GM12878 (cell line): Measurements from ENCODE around the gene TDRD12. TPM values are rescaled to one million over a fixed set of nuclear protein-coding genes. Genes with fewer than 3 reads are reported as not detected.

Experiments used
- ATAC-seq: fragments of 200-7000 bp; cut with Tn5 transposase; 3 replicates; pipeline ENCODE4 v1.9.1; 2020; ENCODE audit warnings: mild to moderate bottlenecking, moderate library complexity
- BruUV-seq: library from RNA; stranded (reverse); fragments of 400-500 nt; replicated peaks from 2 replicates; lab custom pipeline; 2021; lab: Mats Ljungman, UMichigan
- CTCF ChIA-PET: fragments of 300-600 bp; sonication (Branson Sonifier 250); formaldehyde crosslinking; extraction: SDS; loops from one replicate; lab custom pipeline; 2021; ENCODE audit warnings: inconsistent platforms; lab: Yijun Ruan, JAX
- POLR2A ChIA-PET: fragments of 350-600 bp; formaldehyde crosslinking; extraction: SDS; loops from one replicate; lab custom pipeline; 2021; ENCODE audit warnings: inconsistent platforms; lab: Charles Lee
- RAD21 ChIA-PET: fragments of 300-600 bp; sonication (Branson Sonifier 250); formaldehyde crosslinking; loops from one replicate; lab custom pipeline; 2023; ENCODE audit warnings: antibody characterized with exemption; ENCODE audit not compliant: unreplicated experiment; lab: Charles Lee
- SMC1A ChIA-PET: fragments of 300-600 bp; sonication (Branson Sonifier 250); formaldehyde crosslinking; loops from one replicate; lab custom pipeline; 2023; ENCODE audit not compliant: unreplicated experiment, uncharacterized antibody; lab: Charles Lee
- DNase-seq: peaks from one replicate; pipeline ENCODE4 v3.0.0-alpha.2; 2011; ENCODE audit warnings: low read depth, low spot score
- FAIRE-seq: peaks from 3 replicates; lab custom pipeline; 2011; peaks lifted over from hg19 to GRCh38; lab: Jason Lieb, UNC
- H2AFZ ChIP-seq: 2 replicates; pipeline ENCODE4 v1.6.0; 2011; ENCODE audit warnings: low read depth, low read length, control low read depth; ENCODE audit not compliant: control insufficient read depth
- H3K27ac ChIP-seq: 2 replicates; pipeline ENCODE4 v1.5.1; 2011; ENCODE audit warnings: control low read depth; ENCODE audit not compliant: control insufficient read depth, insufficient read depth
- H3K27me3 ChIP-seq, 2 experiments: replicated peaks in 1 of 2; 2 replicates each; pipeline versions ENCODE4 v1.6.0 to v1.6.1; 2011; ENCODE audit warnings: low read length in 1 of 2; ENCODE audit not compliant: control insufficient read depth in 2 of 2, insufficient read depth in 2 of 2
- H3K36me3 ChIP-seq, 2 experiments: 2 replicates each; pipeline ENCODE4 v1.5.1; 2011; ENCODE audit warnings: low read length in 1 of 2; ENCODE audit not compliant: control insufficient read depth in 2 of 2, insufficient read depth in 2 of 2
- H3K4me1 ChIP-seq: 2 replicates; pipeline ENCODE4 v1.6.1; 2011; ENCODE audit warnings: mild to moderate bottlenecking, low read length, moderate library complexity, mixed read lengths; ENCODE audit not compliant: control insufficient read depth, insufficient read depth
- H3K4me2 ChIP-seq: 2 replicates; pipeline ENCODE4 v1.6.0; 2011; ENCODE audit warnings: control low read depth; ENCODE audit not compliant: control insufficient read depth, insufficient read depth
- H3K4me3 ChIP-seq: fragments of 200-600 bp; sonication (generic); 2 replicates; pipeline ENCODE4 v1.5.1; 2016
- H3K79me2 ChIP-seq: 2 replicates; pipeline ENCODE4 v1.6.0; 2011; ENCODE audit warnings: low read length; ENCODE audit not compliant: control insufficient read depth, insufficient read depth
- H3K9ac ChIP-seq: 2 replicates; pipeline ENCODE4 v1.8.0; 2011; ENCODE audit warnings: low read length, control low read depth, mixed read lengths; ENCODE audit not compliant: control insufficient read depth, insufficient read depth
- H3K9me3 ChIP-seq: replicated peaks from 3 replicates; pipeline ENCODE4 v1.5.1; 2011; ENCODE audit warnings: mild to moderate bottlenecking, low read length; ENCODE audit not compliant: control insufficient read depth, insufficient read depth
- H4K20me1 ChIP-seq: 2 replicates; pipeline ENCODE4 v1.6.0; 2011; ENCODE audit not compliant: control insufficient read depth, insufficient read depth
- MTA3 ChIP-seq: IDR thresholded peaks from 2 replicates; pipeline ENCODE4 v1.6.1; 2012; ENCODE audit warnings: low read length, inconsistent platforms, borderline replicate concordance
- RB1 ChIP-seq: fragments of 450-650 bp; formaldehyde crosslinking; IDR thresholded peaks from 2 replicates; pipeline ENCODE4 v1.6.1; 2017; ENCODE audit warnings: mild to moderate bottlenecking, borderline replicate concordance
- RBBP5 ChIP-seq: fragments of 200-600 bp; sonication (generic); conservative IDR thresholded peaks from 2 replicates; pipeline ENCODE4 v1.6.1; 2016
- REST ChIP-seq: IDR thresholded peaks from 2 replicates; pipeline ENCODE4 v1.6.1; 2012; ENCODE audit warnings: mild to moderate bottlenecking, low read depth, low read length
- whole genome bisulfite sequencing: methylation state at CpG from one replicate; pipeline ENCODE4 v1.1.6; 2016; ENCODE audit warnings: low lambda C conversion rate; ENCODE audit not compliant: insufficient replicate concordance, insufficient coverage; ENCODE audit errors: missing lambda C conversion rate; 5-methylcytosine and 5-hydroxymethylcytosine counted together
- in situ Hi-C: fragments of 300-500 bp; cut with MboI; formaldehyde crosslinking; loops from 9 replicates; pipeline ENCODE4 v1.14.3; 2018; ENCODE audit warnings: mixed read lengths
- intact Hi-C: fragments of 100-400 bp; cut with micrococcal nuclease; formaldehyde crosslinking; loops from one replicate; pipeline ENCODE4 v1.14.2; 2022; ENCODE audit not compliant: unreplicated experiment
- polyA plus RNA-seq, 11 experiments: library from polyadenylated mRNA; depleted of rRNA in 4 of 11; unstranded in 6 of 11; stranded (reverse) in 5 of 11; fragments of >200 nt; fragmentation: Nextera tagmentation in 4 of 11; fragmentation: Illumina TruSeq in 1 of 11; extraction: Ambion mirVana in 4 of 11; extraction: Trizol in 1 of 11; gene quantifications; 1 replicate in 1 of 11; 2 replicates in 10 of 11; pipeline versions ENCODE4 v1.2.1 to v1.2.3, GENCODE V29; 2011 to 2016; ENCODE audit warnings: inconsistent platforms in 2 of 11, missing spikeins in 2 of 11, low read depth in 1 of 11
- total RNA-seq, 4 experiments: library from RNA; depleted of rRNA in 3 of 4; stranded (reverse); fragments of >200 nt in 3 of 4; fragmentation: Illumina TruSeq in 1 of 4; extraction: Trizol in 1 of 4; gene quantifications; 2 replicates each; pipeline versions ENCODE4 v1.2.1 to v1.2.3, GENCODE V29; 2013 to 2021

TDRD12 gene
- total and polyA plus RNA-seq, 10 of the 15 experiments (the other 5 are each of a cell fraction or from before 2014, with no cell fraction given): 0.08 to 0.15 TPM; not detected in 8

- TF ChIP-seq REST (no peak), MTA3 (no peak)
Measured at GRCh38 chr19:32863841-32864240, 144.3 kb downstream of the TDRD12 start (continued).

- in situ Hi-C loops (no loop called here), intact Hi-C loops (no loop called here)
- H2AFZ ChIP-seq: no peak overlapping the region
- no peak overlapping the region for H3K9ac ChIP-seq
- SMC1A ChIA-PET: no interaction called here
- no TSS peak for BruUV-seq
- H3K27ac ChIP-seq: no peak overlapping the region
- ATAC-seq (no peak), FAIRE-seq (no peak), DNase-seq (no peak)
- WGBS: 68% methylated on average over 35 of the region's 35 CpGs
- H3K4me2 ChIP-seq: no peak overlapping the region
- H3K36me3 ChIP-seq: no peaks in the 10 kb centered on the region
- no peaks in the 10 kb centered on the region for H3K4me1 ChIP-seq
- no peaks in the 10 kb centered on the region for H3K27me3 ChIP-seq
- CTCF ChIA-PET: no interaction called here
- H3K9me3 ChIP-seq: no peaks in the 10 kb centered on the region
- RAD21 ChIA-PET: no interaction called here
- POLR2A ChIA-PET: no interaction called here
- no peak overlapping the region for H3K4me3 ChIP-seq
- TF ChIP-seq RB1 (no peak), RBBP5 (no peak)
- no peaks in the 10 kb centered on the region for H3K79me2 ChIP-seq
- no peaks in the 10 kb centered on the region for H4K20me1 ChIP-seq
Measured at GRCh38 chr19:32864318-32865007, 144.9 kb downstream of the TDRD12 start.
